HG02759 (cell line): Measurements from ENCODE around the gene NMNAT3.

ENCODE experiments used
- ATAC-seq: cut with Tn5 transposase; IDR thresholded peaks from one replicate; pipeline ENCODE4 v1.9.1; 2021; ENCODE audit warnings: mild to moderate bottlenecking, moderate library complexity; ENCODE audit not compliant: unreplicated experiment

Gene NMNAT3

DNA sequence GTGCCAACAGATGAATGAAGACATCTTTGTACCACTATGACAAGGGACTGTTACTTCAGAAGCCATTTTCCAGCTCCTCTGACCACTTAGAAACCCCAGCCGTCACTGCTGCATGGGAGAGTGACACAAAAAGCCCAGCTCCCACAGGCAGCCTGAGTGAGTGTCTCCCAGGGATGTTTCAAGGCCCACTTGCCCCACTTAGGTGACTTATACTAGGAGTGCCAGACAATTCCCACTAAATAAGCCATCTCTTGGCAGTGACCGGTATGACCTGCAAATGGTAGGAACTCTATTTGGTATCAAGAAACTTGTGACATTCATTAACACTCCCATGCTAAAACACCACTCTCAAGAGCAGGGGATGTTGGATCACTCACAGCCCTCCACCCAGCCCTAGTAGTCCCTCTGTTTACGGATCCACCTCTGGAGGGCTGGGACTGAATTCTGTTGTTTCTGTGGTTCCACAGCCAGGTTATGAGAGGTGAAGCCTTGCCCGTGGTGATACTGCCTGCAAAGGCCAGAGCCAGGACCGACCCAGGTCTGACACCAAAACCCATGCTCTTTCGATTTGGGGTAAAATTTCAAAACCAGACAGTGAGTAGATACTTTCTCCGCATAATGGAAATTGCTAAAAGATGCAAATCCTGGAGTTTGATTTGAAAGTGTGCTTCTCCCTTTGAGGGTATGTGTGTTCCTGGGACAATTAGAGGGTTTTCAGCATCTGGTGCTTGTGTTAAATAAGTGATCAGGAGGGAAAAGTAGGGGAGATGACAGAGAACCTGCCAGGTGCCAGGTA lies 152.7 kb downstream of the NMNAT3 start:
- ATAC-seq, result no peak

DNA sequence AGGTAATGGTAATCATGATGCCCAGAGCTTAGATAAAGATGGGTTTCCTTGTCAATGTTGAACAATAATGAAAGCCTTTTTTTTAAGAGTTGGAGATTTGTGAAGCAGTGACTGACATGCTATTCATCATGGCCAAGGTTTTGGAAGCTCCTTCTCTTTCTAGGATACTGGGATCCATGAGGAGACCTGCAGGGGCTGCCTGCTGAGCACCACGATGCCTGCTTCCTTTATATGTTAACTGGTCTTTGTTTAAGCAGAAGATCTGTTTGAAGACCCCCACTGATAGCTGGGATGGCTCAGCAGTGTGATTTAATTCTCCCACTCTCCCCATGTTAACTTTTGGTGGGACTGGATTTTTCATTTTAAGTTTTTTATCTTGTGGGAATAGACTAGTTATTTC lies 154.1 kb downstream of the NMNAT3 start:
- no peak for ATAC-seq

DNA sequence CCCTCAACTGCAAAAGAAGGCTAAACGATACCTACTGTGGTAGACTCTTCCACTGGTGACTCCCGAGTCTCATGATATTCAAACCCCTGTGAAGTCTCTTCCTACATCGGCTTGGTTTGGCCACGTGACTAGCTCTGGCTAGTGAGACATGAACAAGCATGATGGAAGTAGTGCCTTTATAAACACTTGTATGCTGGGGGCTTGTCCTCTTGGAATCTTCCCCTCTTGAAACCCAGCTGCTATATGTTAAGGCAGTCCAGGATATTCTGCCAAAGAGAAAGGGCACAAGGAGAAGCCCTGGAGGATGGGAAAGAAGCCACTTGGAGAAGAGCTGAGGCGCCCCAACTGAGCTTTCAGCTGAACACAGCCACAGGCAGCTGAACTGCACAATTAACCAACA lies 154.6 kb downstream of the NMNAT3 start:
- no peak for ATAC-seq

DNA sequence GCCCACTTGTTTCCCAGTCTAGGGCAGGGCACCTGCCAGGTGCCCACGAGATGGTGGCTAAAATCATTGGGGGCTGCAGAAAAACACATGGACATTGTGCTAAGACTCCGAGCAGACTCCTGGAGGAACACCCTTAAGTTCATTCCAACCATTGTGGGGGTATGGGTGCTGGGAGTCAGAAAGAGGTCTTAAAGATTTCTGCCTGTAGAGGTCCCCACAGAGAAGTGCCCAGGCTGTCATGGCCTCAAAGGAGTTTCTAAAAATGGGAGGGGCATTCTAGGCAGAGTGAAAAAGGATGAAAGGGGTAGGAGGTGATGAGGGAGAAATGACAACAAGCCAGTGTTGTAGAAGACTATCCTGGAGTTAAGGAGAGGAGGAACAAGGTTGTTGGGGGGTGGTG lies 155.4 kb downstream of the NMNAT3 start:
- no peak for ATAC-seq

DNA sequence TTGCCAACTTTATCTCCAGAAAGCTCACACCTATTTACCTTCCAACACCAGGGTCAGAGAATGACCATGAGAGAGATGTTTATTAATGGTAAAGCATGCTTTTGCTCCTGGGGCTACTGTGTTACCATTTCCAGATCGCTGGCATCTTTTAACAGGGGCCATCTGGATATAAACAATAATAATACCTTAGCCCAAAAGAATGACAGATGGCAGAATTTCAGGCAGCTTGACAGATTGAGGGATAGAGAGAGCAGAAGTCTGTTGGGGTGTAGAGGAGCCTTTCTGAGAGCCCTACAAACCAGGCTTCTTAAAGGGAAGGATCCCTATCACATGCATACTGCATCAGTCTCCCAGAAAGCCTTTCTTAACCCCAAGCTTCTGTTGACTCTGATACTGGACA lies 156.0 kb downstream of the NMNAT3 start:
- ATAC-seq, result no peak

DNA sequence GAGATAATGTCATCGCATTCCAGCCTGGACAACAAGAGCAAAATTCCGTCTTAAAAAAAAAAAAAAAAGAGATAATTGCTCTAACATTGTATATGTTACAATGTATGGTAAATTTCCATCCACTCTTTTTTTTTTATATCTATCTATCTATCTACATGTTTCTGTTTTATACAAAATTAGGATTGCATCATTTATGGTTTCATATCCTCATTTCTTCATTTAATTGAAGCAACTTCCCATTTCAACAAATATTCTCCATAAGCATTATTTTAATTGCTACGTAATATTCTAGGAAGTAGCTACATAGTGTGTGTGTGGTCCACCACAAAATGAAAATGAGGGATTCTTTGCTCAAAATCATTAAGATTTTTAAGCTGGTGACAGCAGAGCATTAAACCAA lies 156.6 kb downstream of the NMNAT3 start:
- ATAC-seq, result no peak

DNA sequence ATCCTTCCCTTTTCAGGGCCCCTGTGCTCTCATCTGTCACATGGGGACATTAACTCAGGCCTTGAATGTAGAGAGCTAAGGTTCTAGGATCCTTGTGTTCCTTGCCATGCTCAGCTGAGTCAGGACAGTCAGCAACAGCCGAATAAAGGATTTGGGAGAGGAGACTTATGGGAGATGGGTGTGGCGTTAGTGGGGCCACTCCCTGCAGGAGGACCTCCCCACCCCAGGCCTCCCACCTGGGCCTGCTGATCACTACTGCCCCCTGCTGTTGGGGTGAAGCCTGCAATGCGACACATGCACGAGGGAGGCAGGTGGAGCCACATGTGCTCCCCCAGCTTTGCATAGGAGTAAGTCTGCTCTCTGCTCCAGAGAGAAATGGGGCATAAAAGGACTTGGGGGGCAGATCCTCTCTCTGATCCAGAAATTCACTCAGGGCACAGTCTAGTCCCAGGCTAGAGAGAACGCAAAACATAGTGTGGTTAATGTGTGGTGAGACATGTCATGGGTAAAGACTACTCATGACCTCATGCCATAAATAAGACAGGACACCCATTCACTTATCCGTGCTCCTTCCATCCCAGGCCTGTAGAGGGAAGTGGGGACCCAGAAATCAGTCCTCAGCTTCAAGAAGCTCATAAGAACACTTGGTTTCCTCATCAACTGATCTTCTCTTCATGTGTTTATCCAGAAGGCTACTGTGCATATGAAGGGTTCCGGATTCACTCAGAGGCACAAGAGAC lies 157.6 kb downstream of the NMNAT3 start:
- no peak for ATAC-seq

DNA sequence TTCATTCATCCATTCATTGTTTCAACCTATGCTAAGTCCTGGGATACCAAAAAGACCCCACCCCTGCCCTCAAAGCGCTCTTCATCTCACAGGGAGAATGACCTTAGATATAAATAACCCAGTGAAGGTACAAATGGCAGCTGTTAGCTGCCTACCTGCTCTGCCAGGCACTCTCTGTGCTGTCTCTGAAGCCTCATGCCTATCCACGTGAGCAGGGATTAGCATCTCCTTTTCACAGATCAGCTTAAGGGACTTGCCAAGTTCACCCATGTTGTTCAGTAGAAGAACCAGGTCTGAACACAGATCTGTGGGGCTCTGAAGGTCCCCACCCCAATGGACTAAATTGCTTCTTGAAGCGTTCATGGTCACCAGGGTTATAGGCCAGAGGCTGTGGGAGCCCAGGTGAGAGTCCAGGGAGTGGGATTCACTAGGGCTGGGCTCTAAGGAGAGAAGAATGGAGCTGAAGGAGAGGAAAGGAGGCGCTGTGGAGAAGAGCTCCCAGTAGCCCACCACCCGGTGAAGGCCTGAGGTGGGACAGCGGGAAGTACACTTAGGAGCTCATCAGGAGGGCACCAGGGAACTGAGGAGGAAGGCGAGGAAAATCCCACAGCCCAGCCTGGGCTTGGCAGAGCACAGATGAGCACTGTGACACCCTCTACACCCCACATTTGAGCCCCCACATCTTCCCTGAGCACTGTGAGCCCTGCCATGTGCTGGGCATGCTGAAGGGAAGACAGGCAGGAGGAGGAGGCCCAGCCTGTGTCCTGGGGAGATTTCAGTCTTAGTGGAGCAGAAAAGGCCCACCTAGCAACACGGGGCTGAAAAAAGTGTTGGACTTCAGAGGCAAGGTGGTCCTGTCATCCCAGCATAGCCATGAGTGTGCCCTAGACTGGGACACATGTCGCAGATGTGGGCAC lies 158.6 kb downstream of the NMNAT3 start:
- ATAC-seq, result no peak

DNA sequence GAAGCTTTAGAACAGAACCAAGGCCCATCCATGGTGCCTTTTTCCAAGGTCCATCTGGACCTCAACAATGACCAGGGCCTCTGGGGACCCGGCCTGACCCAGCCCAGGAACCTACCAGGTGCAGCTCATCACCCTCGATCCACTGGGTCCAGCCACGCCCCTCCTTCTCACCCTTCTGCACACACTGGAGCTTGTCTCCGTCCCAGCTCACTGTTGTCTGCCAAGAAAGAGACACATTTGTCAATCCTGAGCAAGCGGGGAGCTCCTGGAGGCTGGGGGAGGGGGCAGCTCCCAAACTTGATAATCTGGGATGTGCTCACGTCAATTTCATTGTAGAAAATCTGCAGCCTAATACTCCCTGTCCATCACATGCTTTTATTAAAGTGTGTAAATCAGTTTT lies 159.5 kb downstream of the NMNAT3 start:
- no peak for ATAC-seq

DNA sequence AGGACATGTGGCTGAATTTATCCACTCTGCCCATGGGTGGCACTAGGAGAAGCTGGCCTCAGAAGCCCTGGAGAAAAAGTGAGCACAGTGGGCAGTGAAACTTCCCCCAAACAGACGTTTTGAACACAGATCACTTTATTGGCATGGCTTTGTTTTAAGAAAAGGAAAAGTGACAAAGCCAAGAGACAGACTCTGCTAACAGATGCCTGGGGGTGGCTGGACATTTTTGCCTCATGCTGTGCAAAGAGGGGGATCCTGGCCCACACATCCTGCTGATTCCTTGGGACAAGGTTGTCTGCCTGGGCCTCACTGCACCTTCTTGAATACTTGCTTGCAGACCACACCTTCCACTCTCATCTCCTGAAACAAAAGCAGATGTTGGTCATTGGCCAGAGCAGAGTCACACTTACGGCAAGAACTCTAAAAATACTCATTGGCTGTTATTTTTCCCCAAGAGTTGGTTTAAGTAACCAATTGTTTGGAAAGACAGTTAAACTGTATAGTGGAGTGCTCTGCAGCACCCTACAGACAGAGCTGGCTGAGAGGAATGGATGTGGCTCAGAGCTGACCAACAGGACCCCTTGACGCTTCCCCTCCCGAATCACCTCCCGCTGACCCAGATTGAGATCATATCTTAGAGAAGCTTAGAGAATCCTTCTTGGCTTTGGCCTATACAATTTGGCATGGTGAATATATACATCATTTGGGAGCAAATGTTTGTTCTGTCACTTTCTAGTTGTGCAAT lies 160.3 kb downstream of the NMNAT3 start:
- no peak for ATAC-seq

DNA sequence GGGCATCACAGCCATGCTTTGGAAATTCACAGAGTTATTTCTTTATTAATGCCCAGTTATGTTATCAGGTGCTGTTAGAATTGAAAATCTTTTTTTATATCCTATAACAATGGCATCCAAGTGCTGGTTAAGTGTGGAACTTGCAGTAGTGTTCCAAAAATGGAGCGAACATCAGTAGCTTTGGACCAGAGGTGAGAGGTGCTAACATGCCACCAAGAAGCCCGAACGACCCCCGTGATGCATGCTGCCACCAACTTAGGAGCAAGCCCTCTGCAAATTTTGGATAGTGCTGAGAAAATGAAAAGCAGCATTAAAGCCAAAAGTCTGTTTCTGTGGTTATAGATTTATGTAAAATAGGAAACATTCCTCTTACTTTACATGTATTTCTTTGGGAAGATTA lies 163.0 kb downstream of the NMNAT3 start:
- ATAC-seq, result no peak
